Measurements from ENCODE around the gene PIGQ. TPM values are rescaled to one million over a fixed set of nuclear protein-coding genes. Genes with fewer than 3 reads are reported as not detected.

PIGQ gene
- total and polyA plus RNA-seq, 2 of the 4 experiments (the other 2 are of a cell fraction), result 5.9 to 36.8 TPM

DNA sequence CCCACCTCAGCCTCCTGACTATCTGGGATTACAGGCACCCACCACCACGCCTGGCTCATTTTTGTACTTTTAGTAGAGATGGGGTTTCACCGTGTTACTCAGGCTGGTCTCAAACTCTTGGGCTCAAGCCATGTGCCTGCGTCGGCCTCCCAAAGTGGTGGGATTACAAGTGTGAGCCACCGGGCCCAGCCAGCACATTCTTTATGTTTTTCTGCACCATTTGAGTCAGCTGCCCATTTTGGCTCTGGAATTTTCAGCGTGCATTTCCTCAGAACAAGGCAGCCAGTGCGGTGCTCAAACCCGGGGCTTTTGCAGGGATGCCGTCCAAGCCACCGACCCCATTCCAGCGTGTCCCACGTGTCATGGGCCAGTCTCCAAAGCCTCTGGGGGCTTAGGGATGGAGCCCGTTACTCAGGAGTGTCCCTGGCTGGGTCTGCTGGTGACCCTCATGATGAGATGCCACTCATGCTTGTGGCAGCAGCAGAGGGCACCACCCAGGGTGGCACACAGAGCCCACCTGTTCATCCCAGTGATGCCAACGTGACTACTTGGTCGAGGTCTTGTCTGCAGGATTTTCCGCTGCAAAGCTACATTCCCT, 16.4 kb downstream of the PIGQ start:
- no peak overlapping the region for H2AK5ac ChIP-seq (ENCODE audit: low read depth, low read length)
- H3K4me3 ChIP-seq (ENCODE audit: insufficient read depth, low read depth, low read length), result no peak overlapping the region
- H2AK9ac ChIP-seq (replicated peaks; ENCODE audit: low read depth, low read length, poor library complexity), result peak overlapping the region; percentile 67
- POLR2A ChIA-PET (ENCODE audit: unreplicated experiment), result no interaction called here
- in situ Hi-C loops (cut with MboI; ENCODE audit: low sequenced_read_pairs), result no loop called here
- CTCF ChIA-PET, result no interaction called here
- dilution Hi-C loops (cut with HindIII; ENCODE audit: low sequenced_read_pairs, unreplicated experiment), result no loop called here
- no peak overlapping the region for H3K4me2 ChIP-seq (ENCODE audit: low read depth, low read length)
- no peak overlapping the region for H2BK20ac ChIP-seq (ENCODE audit: low read depth, low read length)
- no peak overlapping the region for H3K4ac ChIP-seq (ENCODE audit: low read depth, low read length)
- peak overlapping the region; percentile 34 for H2AFZ ChIP-seq (replicated peaks; ENCODE audit: low read length, poor library complexity)
- peaks cover 14% of the 10 kb centered on the region for H4K20me1 ChIP-seq (ENCODE audit: insufficient read depth, low read length)
- H3K9me1 ChIP-seq (ENCODE audit: insufficient read depth, low read length), result peaks cover 15% of the 10 kb centered on the region; the same call in 1 of the 2 replicates
- peaks cover 4% of the 10 kb centered on the region; the same call in 1 of the 2 replicates for H3K36me3 ChIP-seq (ENCODE audit: control insufficient read depth, insufficient read depth, low read length)
- intact Hi-C loops (cut with micrococcal nuclease), result no loop called here
- DNase-seq (peak; percentile 24), ATAC-seq (ENCODE audit: low read depth) (no peak)
- no TSS peak for BruUV-seq (replicated peaks)
- H3K14ac ChIP-seq (replicated peaks; ENCODE audit: low read depth, low read length), result no peak overlapping the region
- TF ChIP-seq POLR2A (IDR thresholded peaks at IDR 0.05; ENCODE audit: low read depth, low read length) (no peak; the same call in 1 of the 2 replicates), RAD21 (IDR thresholded peaks at IDR 0.05; ENCODE audit: low read length) (no peak), CEBPB (IDR thresholded peaks at IDR 0.05; ENCODE audit: low read depth, low read length) (no peak), CHD1 (IDR thresholded peaks at IDR 0.05; ENCODE audit: low read depth, low read length) (no peak), RCOR1 (IDR thresholded peaks at IDR 0.05; ENCODE audit: insufficient replicate concordance, low read length) (no peak)
- TF ChIP-seq, protein P1, sequence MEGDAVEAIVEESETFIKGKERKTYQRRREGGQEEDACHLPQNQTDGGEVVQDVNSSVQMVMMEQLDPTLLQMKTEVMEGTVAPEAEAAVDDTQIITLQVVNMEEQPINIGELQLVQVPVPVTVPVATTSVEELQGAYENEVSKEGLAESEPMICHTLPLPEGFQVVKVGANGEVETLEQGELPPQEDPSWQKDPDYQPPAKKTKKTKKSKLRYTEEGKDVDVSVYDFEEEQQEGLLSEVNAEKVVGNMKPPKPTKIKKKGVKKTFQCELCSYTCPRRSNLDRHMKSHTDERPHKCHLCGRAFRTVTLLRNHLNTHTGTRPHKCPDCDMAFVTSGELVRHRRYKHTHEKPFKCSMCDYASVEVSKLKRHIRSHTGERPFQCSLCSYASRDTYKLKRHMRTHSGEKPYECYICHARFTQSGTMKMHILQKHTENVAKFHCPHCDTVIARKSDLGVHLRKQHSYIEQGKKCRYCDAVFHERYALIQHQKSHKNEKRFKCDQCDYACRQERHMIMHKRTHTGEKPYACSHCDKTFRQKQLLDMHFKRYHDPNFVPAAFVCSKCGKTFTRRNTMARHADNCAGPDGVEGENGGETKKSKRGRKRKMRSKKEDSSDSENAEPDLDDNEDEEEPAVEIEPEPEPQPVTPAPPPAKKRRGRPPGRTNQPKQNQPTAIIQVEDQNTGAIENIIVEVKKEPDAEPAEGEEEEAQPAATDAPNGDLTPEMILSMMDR (conservative IDR thresholded peaks at IDR 0.05; ENCODE audit: low read depth, low read length), result no peak
- H4K8ac ChIP-seq (ENCODE audit: low read depth in 2 of 2, low read length in 2 of 2), result no peak overlapping the region
- H3K9me3 ChIP-seq (ENCODE audit: control insufficient read depth, insufficient read depth, low read length), result no peaks in the 10 kb centered on the region
- H4K5ac ChIP-seq (ENCODE audit: low read depth, low read length), result no peak overlapping the region
- no peak overlapping the region for H3K56ac ChIP-seq (ENCODE audit: extremely low read depth, insufficient read depth, low read length)
- peaks cover 18 to 38% of the 10 kb centered on the region in 2 experiments; a peak in 3 of 4 replicates for H3K79me1 ChIP-seq (ENCODE audit: low read depth in 1 of 2, low read length in 2 of 2)
- H3K27me3 ChIP-seq (ENCODE audit: control insufficient read depth, insufficient read depth, low read length), result no peaks in the 10 kb centered on the region
- WGBS, 2 experiments (ENCODE audit: extremely low coverage in 2 of 2, insufficient read length in 1 of 2), result 52% methylated on average over 12 of the region's 16 CpGs; no CpG with 5 or more reads in 1 of the 2 experiments
- H4K91ac ChIP-seq (ENCODE audit: insufficient read depth, low read depth, low read length), result no peak overlapping the region
- H2BK15ac ChIP-seq (ENCODE audit: low read depth, low read length), result no peak overlapping the region
- no peak overlapping the region; the same call in 1 of the 2 replicates for H3K23ac ChIP-seq (ENCODE audit: low read depth, low read length)
- H3K27ac ChIP-seq (ENCODE audit: insufficient read depth, low read length), result no peak overlapping the region
- no peak overlapping the region for H3K18ac ChIP-seq (ENCODE audit: low read depth, low read length)
- H2BK120ac ChIP-seq (ENCODE audit: low read depth, low read length), result no peak overlapping the region
- peaks cover 16% of the 10 kb centered on the region for H3K4me1 ChIP-seq (ENCODE audit: control insufficient read depth, insufficient read depth, low read length)
- no peak overlapping the region for H3K9ac ChIP-seq (ENCODE audit: low read depth, low read length)
- H2BK5ac ChIP-seq (ENCODE audit: low read depth, low read length, poor library complexity, severe bottlenecking), result no peak overlapping the region

All from IMR-90 (cell line).